HFFc6 (cell line): ENCODE measurements around the gene RNF223. TPM values are rescaled to one million over a fixed set of nuclear protein-coding genes. Genes with fewer than 3 reads are reported as not detected.
"Not testable (repeated sequence)": the region's sequence is repeated elsewhere in the genome, so short reads cannot be mapped to it uniquely, and the experiment has no call there.

Source experiments
- DNase-seq: peaks from one replicate; pipeline ENCODE4 v3.0.0-alpha.2; 2018
- H3K27ac Mint-ChIP-seq: 2 replicates; pipeline ENCODE4 v1.8.0; 2020; ENCODE audit warnings: mild to moderate bottlenecking, mixed read lengths
- H3K27me3 Mint-ChIP-seq: 2 replicates; pipeline ENCODE4 v1.8.0; 2021; ENCODE audit warnings: mild to moderate bottlenecking, moderate library complexity, mixed read lengths; ENCODE audit not compliant: insufficient read depth
- H3K36me3 Mint-ChIP-seq: 2 replicates; pipeline ENCODE4 v1.8.0; 2021; ENCODE audit warnings: low read depth, mixed read lengths
- H3K4me1 Mint-ChIP-seq: 2 replicates; pipeline ENCODE4 v1.8.0; 2020; ENCODE audit warnings: low read depth, mixed read lengths
- H3K4me3 Mint-ChIP-seq: 2 replicates; pipeline ENCODE4 v1.8.0; 2020; ENCODE audit warnings: mild to moderate bottlenecking, moderate library complexity, mixed read lengths
- H3K9me3 Mint-ChIP-seq: 2 replicates; pipeline ENCODE4 v1.8.0; 2020; ENCODE audit warnings: mild to moderate bottlenecking, mixed read lengths
- total RNA-seq, 6 experiments: library from RNA; stranded (reverse); fragmentation: NEBNext Ultra II Directional; extraction: Animal tissue kit (Norgen Biotek cat#: 25700); gene quantifications; 2 replicates in 1 of 6; 3 replicates in 5 of 6; pipeline ENCODE4 v1.2.3, GENCODE V29; 2021
- TF ChIP-seq, protein P1 (sequence below): fragments of 200-600 bp; sonication (generic); IDR thresholded peaks from 2 replicates; pipeline ENCODE4 v1.5.0; 2021; ENCODE audit warnings: antibody characterized with exemption, mild to moderate bottlenecking

Gene RNF223
- total RNA-seq, 6 experiments from 2014 or later, result not detected

DNA sequence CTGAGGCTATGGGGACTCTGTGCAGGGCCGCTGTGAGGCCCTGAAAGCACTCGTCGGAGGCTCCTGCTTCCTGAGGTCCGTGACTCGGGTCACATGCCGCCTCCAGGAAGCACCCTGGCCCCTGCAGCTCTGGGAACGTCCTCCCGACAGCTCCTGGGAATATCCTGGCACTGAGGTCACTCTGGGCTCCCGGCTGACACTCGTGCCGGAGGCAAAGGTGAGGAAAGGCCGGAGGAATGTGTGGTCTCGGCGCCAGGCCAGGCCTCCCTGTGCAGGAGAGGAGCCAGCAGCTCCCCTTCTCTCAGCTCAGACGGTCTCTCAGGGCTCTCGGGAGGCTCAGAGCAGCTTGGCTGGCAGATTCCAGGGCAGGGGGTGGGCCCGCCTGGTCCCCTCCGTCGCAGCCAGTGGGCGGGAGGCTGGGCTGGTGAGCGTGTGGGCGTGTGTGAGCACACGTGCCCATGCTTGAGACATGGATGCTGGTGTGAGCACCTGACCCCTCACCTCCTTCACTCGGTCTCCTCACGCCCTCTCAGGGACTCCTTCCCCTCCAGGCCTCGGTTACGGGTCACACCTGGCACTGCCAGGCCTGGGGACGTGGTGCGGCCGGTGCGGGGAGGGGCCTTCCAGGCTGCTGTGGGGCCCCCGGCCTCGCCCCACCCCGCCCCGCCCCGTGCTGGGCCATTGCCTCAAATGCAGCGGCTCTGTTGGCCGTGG, 5.5 kb upstream of the RNF223 start:
- Mint-ChIP-seq H3K9me3 (no peaks in the 10 kb centered on the region), H3K4me1 (no peaks in the 10 kb centered on the region), H3K4me3 (peak overlapping the region; percentile 24; the same call in 1 of the 2 replicates), H3K36me3 (no peaks in the 10 kb centered on the region), H3K27me3 (peaks cover 2% of the 10 kb centered on the region; the same call in 1 of the 2 replicates), H3K27ac (peak overlapping the region; percentile 71)
- DNase-seq, result peak; percentile 96
- TF ChIP-seq, protein P1, sequence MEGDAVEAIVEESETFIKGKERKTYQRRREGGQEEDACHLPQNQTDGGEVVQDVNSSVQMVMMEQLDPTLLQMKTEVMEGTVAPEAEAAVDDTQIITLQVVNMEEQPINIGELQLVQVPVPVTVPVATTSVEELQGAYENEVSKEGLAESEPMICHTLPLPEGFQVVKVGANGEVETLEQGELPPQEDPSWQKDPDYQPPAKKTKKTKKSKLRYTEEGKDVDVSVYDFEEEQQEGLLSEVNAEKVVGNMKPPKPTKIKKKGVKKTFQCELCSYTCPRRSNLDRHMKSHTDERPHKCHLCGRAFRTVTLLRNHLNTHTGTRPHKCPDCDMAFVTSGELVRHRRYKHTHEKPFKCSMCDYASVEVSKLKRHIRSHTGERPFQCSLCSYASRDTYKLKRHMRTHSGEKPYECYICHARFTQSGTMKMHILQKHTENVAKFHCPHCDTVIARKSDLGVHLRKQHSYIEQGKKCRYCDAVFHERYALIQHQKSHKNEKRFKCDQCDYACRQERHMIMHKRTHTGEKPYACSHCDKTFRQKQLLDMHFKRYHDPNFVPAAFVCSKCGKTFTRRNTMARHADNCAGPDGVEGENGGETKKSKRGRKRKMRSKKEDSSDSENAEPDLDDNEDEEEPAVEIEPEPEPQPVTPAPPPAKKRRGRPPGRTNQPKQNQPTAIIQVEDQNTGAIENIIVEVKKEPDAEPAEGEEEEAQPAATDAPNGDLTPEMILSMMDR, result no peak

DNA sequence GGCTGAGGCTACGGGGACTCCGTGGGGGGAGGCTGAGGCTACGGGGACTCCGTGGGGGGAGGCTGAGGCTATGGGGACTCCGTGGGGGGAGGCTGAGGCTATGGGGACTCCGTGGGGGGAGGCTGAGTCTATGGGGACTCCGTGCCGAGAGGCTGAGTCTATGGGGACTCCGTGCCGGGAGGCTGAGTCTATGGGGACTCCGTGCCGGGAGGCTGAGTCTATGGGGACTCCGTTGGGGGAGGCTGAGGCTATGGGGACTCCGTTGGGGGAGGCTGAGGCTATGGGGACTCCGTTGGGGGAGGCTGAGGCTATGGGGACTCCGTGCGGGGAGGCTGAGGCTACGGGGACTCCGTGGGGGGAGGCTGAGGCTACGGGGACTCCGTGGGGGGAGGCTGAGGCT, 3.3 kb upstream of the RNF223 start:
- not testable (repeated sequence) for DNase-seq, H3K9me3 Mint-ChIP-seq, H3K27ac Mint-ChIP-seq, H3K36me3 Mint-ChIP-seq, H3K4me1 Mint-ChIP-seq, H3K4me3 Mint-ChIP-seq, H3K27me3 Mint-ChIP-seq

DNA sequence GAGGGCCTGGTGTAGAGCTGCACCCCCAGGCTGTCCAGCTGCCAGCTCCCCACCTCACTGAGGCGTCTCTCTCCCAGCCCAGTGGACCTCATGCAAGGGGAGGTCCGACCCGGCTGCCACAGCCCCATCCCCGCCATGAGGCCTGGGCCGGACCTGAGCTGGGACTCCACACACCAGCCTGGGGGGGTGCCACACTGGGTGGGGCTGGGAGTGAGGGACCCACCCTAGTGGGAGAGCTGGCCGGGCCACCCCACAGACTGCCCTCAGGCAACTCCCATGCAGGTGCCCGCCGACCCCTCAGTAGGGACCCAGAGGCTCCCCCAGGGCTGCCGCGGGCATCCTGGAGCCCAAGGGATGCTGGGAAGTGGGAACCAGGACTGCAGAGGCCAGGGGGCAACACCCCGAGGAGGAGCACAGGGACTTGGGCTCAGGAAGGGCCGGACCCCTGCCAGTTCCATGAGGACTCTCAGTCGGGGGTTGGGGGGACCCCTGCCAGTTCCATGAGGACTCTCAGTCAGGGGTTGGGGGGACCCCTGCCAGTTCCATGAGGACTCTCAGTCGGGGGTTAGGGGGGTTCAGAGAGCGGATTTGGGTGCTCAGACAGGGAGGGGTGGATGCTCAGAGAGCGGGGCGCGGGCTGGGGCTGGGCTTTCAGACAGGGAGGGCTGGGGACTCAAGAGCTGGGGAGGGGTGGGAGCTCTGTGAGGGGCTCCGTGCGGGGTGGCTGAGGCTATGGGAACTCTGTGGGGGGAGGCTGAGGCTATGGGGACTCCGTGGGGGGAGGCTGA, 1.2 kb upstream of the RNF223 start:
- H3K4me1 Mint-ChIP-seq, result no peaks in the 10 kb centered on the region
- no peak for DNase-seq
- no peak overlapping the region for H3K4me3 Mint-ChIP-seq
- H3K36me3 Mint-ChIP-seq, result no peaks in the 10 kb centered on the region
- no peaks in the 10 kb centered on the region for H3K9me3 Mint-ChIP-seq
- H3K27me3 Mint-ChIP-seq, result peaks cover 2% of the 10 kb centered on the region; the same call in 1 of the 2 replicates
- H3K27ac Mint-ChIP-seq, result no peak overlapping the region
- TF ChIP-seq, protein P1, result no peak

DNA sequence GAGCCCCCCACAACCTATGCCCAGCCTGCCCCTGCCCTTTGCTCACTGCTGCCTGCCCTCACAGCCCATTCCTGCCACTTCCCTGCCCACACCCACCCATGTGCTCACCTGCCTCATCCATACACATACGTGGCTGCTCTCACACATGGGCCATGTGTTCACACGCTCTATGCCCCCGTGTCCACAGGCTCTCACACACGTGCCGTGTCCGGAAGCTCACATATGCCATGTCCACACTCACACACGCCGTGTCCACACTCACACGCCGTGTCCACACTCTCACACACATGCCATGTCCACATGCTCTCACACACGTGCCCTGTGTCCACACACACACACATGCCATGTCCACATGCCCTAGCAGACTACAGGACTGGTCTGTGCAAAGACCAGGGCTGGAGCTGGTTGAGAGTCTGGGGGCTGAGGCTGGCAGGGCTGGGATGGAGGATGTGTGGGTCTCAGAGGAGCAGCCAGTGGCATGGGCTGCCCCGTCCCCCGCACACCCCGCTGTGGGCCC, 583 bp upstream of the RNF223 start:
- DNase-seq, result no peak
- Mint-ChIP-seq H3K4me3 (no peak overlapping the region), H3K27me3 (peaks cover 2% of the 10 kb centered on the region), H3K27ac (no peak overlapping the region), H3K9me3 (no peaks in the 10 kb centered on the region), H3K36me3 (no peaks in the 10 kb centered on the region), H3K4me1 (no peaks in the 10 kb centered on the region)
- TF ChIP-seq, protein P1, result no peak

DNA sequence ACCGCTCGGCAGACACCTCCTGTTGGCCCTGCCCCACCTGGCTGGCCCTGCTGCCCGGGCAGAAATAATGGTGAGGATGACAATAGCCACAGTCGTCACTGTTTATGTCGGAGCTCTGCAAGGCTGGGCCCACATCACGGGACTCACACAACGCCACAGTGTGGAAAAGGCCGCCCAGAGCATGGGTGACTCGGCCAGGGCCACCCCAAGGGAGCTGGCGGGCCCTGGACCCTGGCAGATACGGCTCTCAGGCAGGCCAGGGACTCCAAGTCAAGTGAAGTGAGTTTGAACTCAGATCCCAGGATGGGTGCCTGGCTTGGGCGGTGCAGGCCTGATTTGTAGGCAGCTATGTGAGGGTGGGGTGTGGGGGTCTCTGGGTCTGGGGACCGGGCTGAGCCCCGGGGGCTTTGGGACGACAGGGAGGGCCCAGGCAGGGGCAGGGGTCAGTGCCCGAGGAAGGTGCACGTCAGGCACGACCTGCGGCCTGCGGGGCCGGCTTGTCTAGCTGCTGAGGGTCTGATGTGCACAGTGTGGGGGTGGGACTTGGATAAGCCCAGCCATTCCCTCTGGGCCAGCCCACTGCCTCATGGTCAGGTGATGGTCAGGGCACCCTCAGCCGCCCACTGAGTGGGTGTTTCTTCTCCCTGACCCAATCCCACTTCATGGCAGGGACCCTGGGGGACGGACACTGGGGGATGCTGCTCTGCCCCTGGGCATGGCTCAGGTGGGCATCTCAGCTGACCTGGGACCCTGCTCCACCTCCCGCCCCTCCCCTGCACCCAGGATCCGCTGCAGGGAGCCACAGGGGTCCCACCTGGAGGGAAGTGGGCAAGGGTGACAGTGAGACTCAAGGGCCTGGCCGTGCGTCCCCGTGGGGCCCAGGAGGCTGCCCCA, 1.0 kb downstream of the RNF223 start:
- H3K27me3 Mint-ChIP-seq, result peaks cover 2% of the 10 kb centered on the region
- no peak overlapping the region for H3K4me3 Mint-ChIP-seq
- H3K9me3 Mint-ChIP-seq, result no peaks in the 10 kb centered on the region
- no peak for DNase-seq
- H3K4me1 Mint-ChIP-seq, result no peaks in the 10 kb centered on the region
- TF ChIP-seq, protein P1, result no peak
- no peak overlapping the region for H3K27ac Mint-ChIP-seq
- H3K36me3 Mint-ChIP-seq, result no peaks in the 10 kb centered on the region
